COR-L47 (cell line): ENCODE data around the gene SCLY.

Experiments used
- DNase-seq: peaks from one replicate; lab custom pipeline; 2025; lab: John Stamatoyannopoulos, UW

The SCLY gene

GRCh38 chr2:238097988-238098871 is 37.4 kb downstream of the SCLY start:
- no peak for DNase-seq

GRCh38 chr2:238098901-238099713 is 38.3 kb downstream of the SCLY start:
- no peak for DNase-seq

- DNase-seq: no peak
Measured at GRCh38 chr2:238099714-238100048, 38.9 kb downstream of the SCLY start.

GRCh38 chr2:238100049-238100820 is 39.4 kb downstream of the SCLY start, which contains the start of gene ESPNL:
ESPNL (plus strand) TSS chr2:238100340; CDS start chr2:238100420, 80 bp downstream.
- DNase-seq: no peak

GRCh38 chr2:238100821-238101771 is 40.3 kb downstream of the SCLY start:
- no peak for DNase-seq

- no peak for DNase-seq
Measured at GRCh38 chr2:238101891-238102841, 41.4 kb downstream of the SCLY start.

GRCh38 chr2:238102865-238103264 is 42.1 kb downstream of the SCLY start:
- DNase-seq: no peak

- DNase-seq: no peak
Measured at GRCh38 chr2:238103465-238104225, 42.8 kb downstream of the SCLY start.

GRCh38 chr2:238104226-238104690 is 43.5 kb downstream of the SCLY start:
- no peak for DNase-seq

GRCh38 chr2:238104691-238105371 is 44.0 kb downstream of the SCLY start:
- no peak for DNase-seq

GRCh38 chr2:238105506-238106338 is 44.9 kb downstream of the SCLY start:
- no peak for DNase-seq

GRCh38 chr2:238106339-238106697 is 45.5 kb downstream of the SCLY start:
- DNase-seq: no peak

- no peak for DNase-seq
Measured at GRCh38 chr2:238106698-238107524, 46.1 kb downstream of the SCLY start.

- no peak for DNase-seq
Measured at GRCh38 chr2:238107525-238108422, 47.0 kb downstream of the SCLY start.

GRCh38 chr2:238108423-238109183 is 47.8 kb downstream of the SCLY start:
- no peak for DNase-seq
